HCT116 (cell line): Measurements from ENCODE around the gene SLC2A13.

Source experiments
- EZH2phosphoT487 ChIP-seq: fragments of 200-600 bp; IDR thresholded peaks from 2 replicates; pipeline ENCODE4 v1.6.1; 2018; ENCODE audit warnings: antibody characterized with exemption, borderline replicate concordance
- POLR2A ChIP-seq: IDR thresholded peaks from 2 replicates; pipeline ENCODE4 v1.7.0; 2011; ENCODE audit warnings: borderline replicate concordance; ENCODE audit not compliant: insufficient read depth, insufficient read length; ENCODE audit errors: extremely low read depth
- RAD21 ChIP-seq: IDR thresholded peaks from 2 replicates; pipeline ENCODE4 v1.6.1; 2012; ENCODE audit warnings: low read depth, mild to moderate bottlenecking
- SIN3A ChIP-seq: IDR thresholded peaks from 2 replicates; pipeline ENCODE4 v1.6.1; 2012; ENCODE audit warnings: low read depth
- TCF7L2 ChIP-seq: IDR thresholded peaks from 2 replicates; pipeline ENCODE4 v1.7.0; 2011; ENCODE audit warnings: borderline replicate concordance, inconsistent platforms; ENCODE audit not compliant: insufficient read depth, insufficient read length; ENCODE audit errors: extremely low read depth
- YY1 ChIP-seq: IDR thresholded peaks from 2 replicates; pipeline ENCODE4 v1.6.1; 2011; ENCODE audit warnings: low read length, low read depth, moderate library complexity, mild to moderate bottlenecking; ENCODE audit not compliant: insufficient replicate concordance; ENCODE audit errors: extremely low read depth
- ZNF274 ChIP-seq: fragments of 200-500 bp; sonication (Bioruptor generic); IDR thresholded peaks from 2 replicates; pipeline ENCODE4 v1.6.1; 2014; ENCODE audit warnings: mild to moderate bottlenecking, low read depth, low read length, inconsistent platforms
- TF ChIP-seq, protein P1 (sequence below), 3 experiments: fragments of 200-600 bp in 1 of 3; sonication (generic) in 1 of 3; IDR thresholded peaks in 2 of 3; conservative IDR thresholded peaks in 1 of 3; 2 replicates each; pipeline ENCODE4 v1.5.1; 2012 to 2017; ENCODE audit warnings: low read depth in 2 of 3, low read length in 2 of 3, antibody characterized with exemption in 1 of 3, borderline replicate concordance in 1 of 3, control low read depth in 1 of 3, mild to moderate bottlenecking in 1 of 3, mixed read lengths in 1 of 3, mixed run types in 1 of 3, moderate library complexity in 1 of 3; ENCODE audit not compliant: insufficient read depth in 1 of 3
- TF ChIP-seq, protein P2 (sequence below): IDR thresholded peaks from 2 replicates; pipeline ENCODE4 v1.6.1; 2012
- TF ChIP-seq, protein P3 (sequence below): IDR thresholded peaks from 2 replicates; pipeline ENCODE4 v1.6.1; 2012

DNA sequence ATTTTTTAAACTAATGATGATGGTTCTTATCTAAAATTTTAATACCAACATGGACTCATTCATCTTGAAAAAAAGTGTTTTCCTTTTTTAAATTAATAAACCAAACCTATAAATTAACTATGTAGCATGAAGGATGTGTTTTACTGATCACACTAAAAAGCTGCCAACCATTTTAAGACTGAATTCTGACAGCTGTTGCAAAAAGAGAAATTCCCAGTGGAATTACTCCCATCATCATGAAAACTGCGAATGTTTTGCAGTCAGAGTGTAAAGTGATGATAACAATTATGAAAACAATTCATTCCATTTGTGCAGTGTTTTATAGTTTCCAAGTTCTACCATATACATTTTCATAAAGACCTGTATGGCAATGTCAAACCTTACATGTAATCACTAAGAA, 232.8 kb downstream of the SLC2A13 start:
- TF ChIP-seq, protein P1, sequence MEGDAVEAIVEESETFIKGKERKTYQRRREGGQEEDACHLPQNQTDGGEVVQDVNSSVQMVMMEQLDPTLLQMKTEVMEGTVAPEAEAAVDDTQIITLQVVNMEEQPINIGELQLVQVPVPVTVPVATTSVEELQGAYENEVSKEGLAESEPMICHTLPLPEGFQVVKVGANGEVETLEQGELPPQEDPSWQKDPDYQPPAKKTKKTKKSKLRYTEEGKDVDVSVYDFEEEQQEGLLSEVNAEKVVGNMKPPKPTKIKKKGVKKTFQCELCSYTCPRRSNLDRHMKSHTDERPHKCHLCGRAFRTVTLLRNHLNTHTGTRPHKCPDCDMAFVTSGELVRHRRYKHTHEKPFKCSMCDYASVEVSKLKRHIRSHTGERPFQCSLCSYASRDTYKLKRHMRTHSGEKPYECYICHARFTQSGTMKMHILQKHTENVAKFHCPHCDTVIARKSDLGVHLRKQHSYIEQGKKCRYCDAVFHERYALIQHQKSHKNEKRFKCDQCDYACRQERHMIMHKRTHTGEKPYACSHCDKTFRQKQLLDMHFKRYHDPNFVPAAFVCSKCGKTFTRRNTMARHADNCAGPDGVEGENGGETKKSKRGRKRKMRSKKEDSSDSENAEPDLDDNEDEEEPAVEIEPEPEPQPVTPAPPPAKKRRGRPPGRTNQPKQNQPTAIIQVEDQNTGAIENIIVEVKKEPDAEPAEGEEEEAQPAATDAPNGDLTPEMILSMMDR (IDR thresholded peaks at IDR 0.05 in 2 of 3, conservative IDR thresholded peaks at IDR 0.05 in 1 of 3; ENCODE audit: borderline replicate concordance in 1 of 3, insufficient read depth in 1 of 3, low read depth in 2 of 3, low read length in 2 of 3) = no peak
- TF ChIP-seq, protein P2, sequence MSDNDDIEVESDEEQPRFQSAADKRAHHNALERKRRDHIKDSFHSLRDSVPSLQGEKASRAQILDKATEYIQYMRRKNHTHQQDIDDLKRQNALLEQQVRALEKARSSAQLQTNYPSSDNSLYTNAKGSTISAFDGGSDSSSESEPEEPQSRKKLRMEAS = no peak
- TF ChIP-seq POLR2A (no peak), ZNF274 (no peak), SIN3A (no peak), YY1 (no peak), TCF7L2 (no peak), EZH2phosphoT487 (no peak), RAD21 (no peak)
- TF ChIP-seq, protein P3, sequence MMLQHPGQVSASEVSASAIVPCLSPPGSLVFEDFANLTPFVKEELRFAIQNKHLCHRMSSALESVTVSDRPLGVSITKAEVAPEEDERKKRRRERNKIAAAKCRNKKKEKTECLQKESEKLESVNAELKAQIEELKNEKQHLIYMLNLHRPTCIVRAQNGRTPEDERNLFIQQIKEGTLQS = no peak
